Measurements from ENCODE around the gene PDE1C. TPM values are rescaled to one million over a fixed set of nuclear protein-coding genes. Genes with fewer than 3 reads are reported as not detected.

Gene PDE1C
- total RNA-seq, 1 donor from 2014 or later: 181 TPM

DNA sequence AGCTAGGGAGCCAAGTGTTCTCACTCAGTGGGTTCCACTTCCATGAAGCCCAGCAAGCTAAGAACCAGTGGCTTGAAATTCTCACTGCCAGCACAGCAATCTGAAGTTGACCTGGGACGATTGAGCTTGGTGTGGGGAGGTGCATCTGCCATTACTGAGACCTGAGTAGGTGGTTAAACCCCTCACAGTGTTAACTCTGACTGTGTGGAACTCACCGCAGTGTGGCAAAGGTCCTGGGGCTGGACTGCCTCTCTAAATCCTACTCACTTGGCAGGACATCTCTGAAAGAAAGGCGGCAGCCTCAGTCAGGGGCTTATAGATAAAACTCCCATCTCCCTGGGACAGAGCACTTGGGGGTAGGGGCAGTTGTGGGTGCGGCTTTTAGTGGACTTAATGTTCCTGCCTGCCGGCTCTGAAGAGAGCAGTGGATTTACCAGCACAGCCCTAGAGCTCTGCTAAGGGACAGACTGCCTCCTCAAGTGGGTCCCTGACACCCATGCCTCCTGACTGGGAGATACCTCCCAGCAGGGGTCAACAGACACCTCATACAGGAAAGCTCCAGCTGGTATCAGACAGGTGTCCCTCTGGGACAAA is 143.1 kb downstream of the PDE1C start:
- DNase-seq (no peak), ATAC-seq (ENCODE audit: poor library complexity) (peak; percentile 50)
- intact Hi-C loops (cut with DNase I): no loop called here

GRCh38 chr7:31925753-31926454 is 144.3 kb downstream of the PDE1C start:
- DNase-seq (no peak), ATAC-seq (ENCODE audit: poor library complexity) (no peak)
- intact Hi-C loops (cut with DNase I): no loop called here

GRCh38 chr7:31924251-31924650 is 146.0 kb downstream of the PDE1C start:
- intact Hi-C loops (cut with DNase I): no loop called here
- DNase-seq: no peak
- no peak for ATAC-seq (ENCODE audit: poor library complexity)

DNA sequence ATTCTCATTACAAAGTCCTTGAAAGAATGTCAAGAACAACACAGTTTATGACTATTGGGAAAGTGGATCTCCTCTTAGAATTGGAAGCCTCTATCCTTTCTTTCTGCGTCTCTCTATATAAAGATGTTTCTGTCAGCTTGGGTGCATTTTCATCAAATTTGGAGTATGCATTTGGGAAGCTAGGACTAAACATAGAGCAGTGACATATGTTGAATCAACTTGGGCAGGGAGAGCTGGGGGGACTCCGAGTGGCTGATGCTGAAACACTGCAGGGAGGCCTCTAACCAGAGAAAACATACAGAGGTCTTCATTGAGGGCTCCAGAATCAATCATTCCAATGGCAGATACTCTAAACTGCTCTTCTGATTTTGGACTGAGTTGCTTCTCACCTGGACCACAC is 147.4 kb downstream of the PDE1C start:
- ATAC-seq (ENCODE audit: poor library complexity) (no peak), DNase-seq (no peak)
- intact Hi-C loops (cut with DNase I): no loop called here

DNA sequence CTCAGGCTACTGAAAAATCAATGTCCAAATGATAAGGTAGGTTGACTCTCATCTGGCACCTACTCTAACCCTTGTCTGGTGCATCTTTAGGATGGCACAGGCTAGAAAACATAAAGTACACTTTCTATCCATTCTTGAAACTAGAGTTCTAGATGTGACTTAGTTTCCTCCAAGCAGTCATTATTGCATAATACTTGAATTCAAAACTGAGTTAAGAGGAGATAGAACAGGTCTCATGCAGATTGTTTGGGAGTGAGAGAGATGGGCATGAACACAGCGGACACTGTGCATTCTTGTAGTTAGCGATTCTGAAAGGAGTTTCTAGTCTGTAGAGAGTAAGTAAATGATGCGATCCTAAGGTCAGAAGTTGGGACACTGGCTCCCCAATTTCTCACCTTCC is 149.2 kb downstream of the PDE1C start:
- DNase-seq (no peak), ATAC-seq (ENCODE audit: poor library complexity) (no peak)
- intact Hi-C loops (cut with DNase I): no loop called here

GRCh38 chr7:31919678-31920369 is 150.4 kb downstream of the PDE1C start:
- intact Hi-C loops (cut with DNase I): no loop called here
- DNase-seq (no peak), ATAC-seq (ENCODE audit: poor library complexity) (peak; percentile 46)

- intact Hi-C loops (cut with DNase I): no loop called here
- peak; percentile 82 for ATAC-seq (ENCODE audit: poor library complexity)
- DNase-seq: no peak
Observed at GRCh38 chr7:31918706-31919393, 151.4 kb downstream of the PDE1C start.

GRCh38 chr7:31917256-31917655 is 153.0 kb downstream of the PDE1C start:
- intact Hi-C loops (cut with DNase I): no loop called here
- DNase-seq (no peak), ATAC-seq (ENCODE audit: poor library complexity) (no peak)

- intact Hi-C loops (cut with DNase I): no loop called here
- DNase-seq (no peak), ATAC-seq (ENCODE audit: poor library complexity) (peak; percentile 80)
Observed at GRCh38 chr7:31910191-31910590, 160.0 kb downstream of the PDE1C start.

DNA sequence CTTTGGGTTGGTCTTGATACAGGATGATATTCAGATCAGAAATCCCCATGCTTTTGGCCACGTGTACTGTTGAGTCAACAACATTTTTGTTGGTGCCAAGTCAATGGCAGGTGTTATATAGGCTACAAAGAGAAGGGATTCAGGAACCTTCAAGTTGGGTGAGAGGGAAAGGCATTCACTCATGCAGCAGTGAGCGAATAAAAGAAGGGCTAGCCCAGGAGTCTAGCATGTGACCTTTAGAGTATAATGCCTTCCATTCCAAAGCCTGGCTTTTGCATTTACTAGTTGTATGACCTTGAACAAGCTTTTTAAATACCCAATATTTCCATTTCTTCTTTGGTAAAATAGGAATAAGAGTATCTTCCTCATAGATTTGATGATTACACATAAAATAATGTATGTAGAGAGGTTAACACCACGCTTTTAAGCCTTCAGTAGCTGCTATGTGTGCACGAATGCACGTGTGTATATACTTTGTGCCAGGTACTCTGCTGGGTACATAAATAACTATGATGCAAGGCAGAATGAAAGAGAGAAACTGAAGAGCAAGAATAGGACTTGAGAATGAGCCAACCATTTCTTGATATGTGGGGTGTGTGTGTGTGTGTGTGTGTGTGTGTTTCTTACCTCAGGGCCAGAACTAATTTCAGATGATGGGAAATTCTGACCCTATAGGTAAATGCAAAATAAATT is 163.6 kb downstream of the PDE1C start:
- DNase-seq (no peak), ATAC-seq (ENCODE audit: poor library complexity) (peak; percentile 77)
- intact Hi-C loops (cut with DNase I): no loop called here

- intact Hi-C loops (cut with DNase I): no loop called here
- DNase-seq (no peak), ATAC-seq (ENCODE audit: poor library complexity) (peak; percentile 37)
Observed at GRCh38 chr7:31903962-31904361, 166.2 kb downstream of the PDE1C start.

- DNase-seq (no peak), ATAC-seq (ENCODE audit: poor library complexity) (no peak)
- intact Hi-C loops (cut with DNase I): no loop called here
Observed at GRCh38 chr7:31899356-31899927, 170.8 kb downstream of the PDE1C start.

DNA sequence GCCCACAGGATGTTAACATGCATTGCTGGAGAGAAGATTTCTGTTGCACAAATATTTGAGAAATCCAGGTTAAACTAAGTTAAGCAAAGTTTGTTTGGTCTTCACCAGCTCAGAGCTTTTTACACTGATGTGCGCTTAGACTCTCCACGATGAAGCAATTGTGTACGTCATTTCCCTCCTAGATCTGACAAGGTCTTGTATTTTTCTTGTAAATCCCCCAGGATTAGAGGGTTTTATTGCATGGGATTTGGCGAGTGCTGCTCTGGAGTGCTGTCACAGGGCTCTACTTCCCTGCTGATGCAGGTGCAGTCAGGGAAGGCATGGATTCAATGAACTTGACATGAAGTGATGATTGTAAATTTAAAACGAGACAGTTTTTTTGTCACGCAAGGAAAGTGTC is 173.3 kb downstream of the PDE1C start:
- no peak for ATAC-seq (ENCODE audit: poor library complexity)
- intact Hi-C loops (cut with DNase I): no loop called here
- no peak for DNase-seq

DNA sequence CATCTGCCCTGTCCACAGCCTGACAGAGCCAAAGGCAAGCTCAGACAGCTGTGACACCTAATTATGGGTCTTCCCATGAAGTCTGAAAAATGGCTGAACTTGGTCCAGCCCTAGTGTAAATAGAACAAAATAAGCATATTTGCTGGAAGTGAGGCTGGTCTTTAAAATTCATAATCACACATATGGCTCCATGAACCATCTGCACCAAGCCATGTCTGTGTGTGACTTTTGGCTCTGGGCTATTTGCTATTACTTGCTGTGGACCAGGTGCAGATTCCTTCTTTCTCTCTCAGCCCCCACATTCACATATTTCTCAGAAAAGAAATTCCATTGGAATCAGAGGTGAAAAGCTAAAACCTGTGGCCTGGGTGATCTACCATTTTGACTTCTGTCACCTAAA is 175.9 kb downstream of the PDE1C start:
- intact Hi-C loops (cut with DNase I): no loop called here
- no peak for ATAC-seq (ENCODE audit: poor library complexity)
- no peak for DNase-seq

DNA sequence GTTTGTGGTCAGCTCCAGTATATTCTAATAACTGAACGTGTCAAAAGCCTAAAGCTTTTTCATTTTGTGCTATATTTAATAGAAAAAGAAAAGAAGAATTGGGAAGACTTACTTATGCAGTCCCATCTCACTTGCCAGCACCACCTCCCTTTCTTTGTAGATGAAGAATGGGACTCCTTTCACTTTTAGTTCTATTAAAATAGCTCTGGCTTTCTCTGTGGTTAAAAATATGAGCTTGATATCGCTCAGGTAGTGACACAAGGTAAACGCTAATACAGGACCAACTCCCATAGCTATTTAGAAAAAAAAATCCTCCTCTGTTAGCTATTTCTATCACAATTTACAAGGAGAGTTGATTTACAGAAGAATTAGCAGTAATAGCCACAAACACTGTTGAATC is 176.8 kb downstream of the PDE1C start:
- no peak for ATAC-seq (ENCODE audit: poor library complexity)
- DNase-seq: no peak
- intact Hi-C loops (cut with DNase I): no loop called here

- DNase-seq (no peak), ATAC-seq (ENCODE audit: poor library complexity) (no peak)
- intact Hi-C loops (cut with DNase I): no loop called here
Observed at GRCh38 chr7:31892099-31892829, 177.9 kb downstream of the PDE1C start.

DNA sequence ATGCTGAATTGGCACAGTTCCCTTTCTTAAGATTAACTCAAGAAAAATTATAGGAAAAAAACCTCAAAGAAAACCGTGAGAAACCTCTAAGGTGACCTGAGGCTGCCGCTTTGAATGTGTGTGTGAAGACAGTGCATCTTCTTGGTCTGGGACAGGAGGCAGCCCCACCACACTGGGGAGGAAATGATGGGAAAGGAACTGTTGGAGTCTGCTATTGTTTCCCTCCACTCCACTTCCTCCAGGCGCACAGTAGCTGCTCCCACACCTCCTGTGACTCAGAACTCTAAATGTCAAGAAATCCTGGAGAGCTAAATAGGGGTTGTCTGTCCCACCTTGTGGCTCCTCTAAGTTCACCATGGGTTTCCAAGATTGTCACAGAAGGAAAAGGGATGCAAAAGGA is 179.4 kb downstream of the PDE1C start:
- intact Hi-C loops (cut with DNase I): no loop called here
- no peak for ATAC-seq (ENCODE audit: poor library complexity)
- DNase-seq: no peak

DNA sequence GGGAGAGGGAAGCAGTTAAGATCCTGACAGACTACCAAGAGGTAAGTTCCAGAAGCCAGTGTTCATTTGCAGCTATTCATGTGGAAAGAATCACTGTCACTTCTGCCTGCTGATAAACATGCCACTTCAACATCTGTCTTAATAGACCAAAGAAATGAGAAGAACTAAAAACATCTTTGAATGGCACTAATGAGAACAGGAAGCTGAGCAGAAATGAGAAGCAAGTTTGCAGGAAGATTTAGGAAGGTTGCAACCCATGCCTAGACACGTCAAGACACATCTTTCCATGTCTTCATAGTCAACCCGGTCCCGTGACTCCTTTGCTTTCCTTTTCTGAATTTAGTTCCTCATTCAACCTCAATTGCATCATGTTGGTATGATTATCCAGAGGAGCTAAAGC is 180.0 kb downstream of the PDE1C start:
- intact Hi-C loops (cut with DNase I): no loop called here
- DNase-seq (no peak), ATAC-seq (ENCODE audit: poor library complexity) (peak; percentile 55)
